Measurements from ENCODE around the gene SCRN1. TPM values are rescaled to one million over a fixed set of nuclear protein-coding genes. Genes with fewer than 3 reads are reported as not detected.

Gene SCRN1
- total RNA-seq, 1 experiment from 2014 or later = 37.9 TPM

- intact Hi-C loops (cut with micrococcal nuclease) = no loop called here
- H3K27ac ChIP-seq (ENCODE audit: low read length) = no peak overlapping the region
- peaks cover 10% of the 10 kb centered on the region for H3K4me1 ChIP-seq (ENCODE audit: insufficient read depth, low read length)
- ChIA-PET CTCF (no interaction called here), POLR2A (ENCODE audit: unreplicated experiment) (interaction anchor here (0.6 kb wide), 1 partner anchor 312 kb away, joined by 3 read pairs; no protein-coding TSS in a partner anchor)
- BruUV-seq (replicated peaks) = no TSS peak
- no peaks in the 10 kb centered on the region for H4K20me1 ChIP-seq (ENCODE audit: low read length)
- H3F3A ChIP-seq (ENCODE audit: low read length, unreplicated experiment) = peaks cover 4% of the 10 kb centered on the region
- no peak overlapping the region for H3K4me2 ChIP-seq (ENCODE audit: low read length)
- no peaks in the 10 kb centered on the region for H3K36me3 ChIP-seq (ENCODE audit: low read depth, low read length)
- DNase-seq = no peak
- no peaks in the 10 kb centered on the region for H3K9me3 ChIP-seq (ENCODE audit: low read length)
- TF ChIP-seq EZH2 (IDR thresholded peaks at IDR 0.05; ENCODE audit: low read length, unreplicated experiment) = no peak
- TF ChIP-seq CTCF (conservative IDR thresholded peaks at IDR 0.05; ENCODE audit: low read depth, low read length) = no peak
- no peak for TF ChIP-seq EZH2phosphoT487 (IDR thresholded peaks at IDR 0.05; ENCODE audit: borderline replicate concordance, low read length)
- H3K9ac ChIP-seq (ENCODE audit: low read length) = no peak overlapping the region
- no peak overlapping the region for H3K4me3 ChIP-seq (ENCODE audit: low read length)
- H3K79me2 ChIP-seq (ENCODE audit: low read length) = no peaks in the 10 kb centered on the region
- no peak overlapping the region for H2AFZ ChIP-seq (ENCODE audit: low read length)
- H3K27me3 ChIP-seq (ENCODE audit: low read length) = no peaks in the 10 kb centered on the region
- ATAC-seq = no peak
- H3K9me2 ChIP-seq (replicated peaks; ENCODE audit: low read length) = no peaks in the 10 kb centered on the region
These were observed 6.7 kb upstream of the SCRN1 start for GRCh38 chr7:29996321-29996720.

GRCh38 chr7:29995652-29996051 is 6.1 kb upstream of the SCRN1 start:
- Histone ChIP-seq H3K9me3 (ENCODE audit: low read length) (no peaks in the 10 kb centered on the region), H3K4me2 (ENCODE audit: low read length) (peak overlapping the region; percentile 4; the same call in 1 of the 2 replicates), H4K20me1 (ENCODE audit: low read length) (no peaks in the 10 kb centered on the region), H3K79me2 (ENCODE audit: low read length) (peaks cover 3% of the 10 kb centered on the region), H3K9ac (ENCODE audit: low read length) (no peak overlapping the region), H3K9me2 (replicated peaks; ENCODE audit: low read length) (no peaks in the 10 kb centered on the region), H3K36me3 (ENCODE audit: low read depth, low read length) (no peaks in the 10 kb centered on the region), H3K27me3 (ENCODE audit: low read length) (no peaks in the 10 kb centered on the region), H3K4me3 (ENCODE audit: low read length) (no peak overlapping the region), H3K27ac (ENCODE audit: low read length) (no peak overlapping the region), H3K4me1 (ENCODE audit: insufficient read depth, low read length) (peaks cover 16% of the 10 kb centered on the region), H3F3A (ENCODE audit: low read length, unreplicated experiment) (peaks cover 4% of the 10 kb centered on the region), H2AFZ (ENCODE audit: low read length) (no peak overlapping the region)
- POLR2A ChIA-PET (ENCODE audit: unreplicated experiment) = interaction anchor here (0.6 kb wide), 1 partner anchor 313 kb away, joined by 3 read pairs; no protein-coding TSS in a partner anchor
- BruUV-seq (replicated peaks) = no TSS peak
- ATAC-seq (peak; percentile 53), DNase-seq (peak; percentile 53)
- CTCF ChIA-PET = no interaction called here
- intact Hi-C loops (cut with micrococcal nuclease) = no loop called here
- TF ChIP-seq CTCF (conservative IDR thresholded peaks at IDR 0.05; ENCODE audit: low read depth, low read length) (no peak), EZH2phosphoT487 (IDR thresholded peaks at IDR 0.05; ENCODE audit: borderline replicate concordance, low read length) (no peak), EZH2 (IDR thresholded peaks at IDR 0.05; ENCODE audit: low read length, unreplicated experiment) (no peak)

- intact Hi-C loops (cut with micrococcal nuclease) = no loop called here
- no peak overlapping the region for H3K4me3 ChIP-seq (ENCODE audit: low read length)
- no peak overlapping the region for H2AFZ ChIP-seq (ENCODE audit: low read length)
- no peak overlapping the region for H3K27ac ChIP-seq (ENCODE audit: low read length)
- H3F3A ChIP-seq (ENCODE audit: low read length, unreplicated experiment) = peaks cover 4% of the 10 kb centered on the region
- peaks cover 22% of the 10 kb centered on the region for H3K79me2 ChIP-seq (ENCODE audit: low read length)
- H3K4me2 ChIP-seq (ENCODE audit: low read length) = no peak overlapping the region
- TF ChIP-seq EZH2 (IDR thresholded peaks at IDR 0.05; ENCODE audit: low read length, unreplicated experiment) (no peak), CTCF (conservative IDR thresholded peaks at IDR 0.05; ENCODE audit: low read depth, low read length) (no peak), EZH2phosphoT487 (IDR thresholded peaks at IDR 0.05; ENCODE audit: borderline replicate concordance, low read length) (no peak)
- no peaks in the 10 kb centered on the region for H4K20me1 ChIP-seq (ENCODE audit: low read length)
- no TSS peak for BruUV-seq (replicated peaks)
- no peaks in the 10 kb centered on the region for H3K27me3 ChIP-seq (ENCODE audit: low read length)
- H3K9me2 ChIP-seq (replicated peaks; ENCODE audit: low read length) = no peaks in the 10 kb centered on the region
- no peaks in the 10 kb centered on the region for H3K36me3 ChIP-seq (ENCODE audit: low read depth, low read length)
- ChIA-PET CTCF (no interaction called here), POLR2A (ENCODE audit: unreplicated experiment) (no interaction called here)
- DNase-seq = no peak
- H3K4me1 ChIP-seq (ENCODE audit: insufficient read depth, low read length) = peaks cover 28% of the 10 kb centered on the region
- no peak overlapping the region for H3K9ac ChIP-seq (ENCODE audit: low read length)
- ATAC-seq = no peak
- no peaks in the 10 kb centered on the region for H3K9me3 ChIP-seq (ENCODE audit: low read length)
These were observed 3.5 kb upstream of the SCRN1 start for GRCh38 chr7:29993140-29993539.
